Thoracic aorta (tissue), 2 donors: ENCODE measurements around the gene UGT1A3. TPM values are rescaled to one million over a fixed set of nuclear protein-coding genes. Genes with fewer than 3 reads are reported as not detected.

ENCODE experiments used
- ATAC-seq: fragments of 150-250 bp; one replicate; pipeline ENCODE4 v1.8.0; 2017; ENCODE audit warnings: low read depth; ENCODE audit not compliant: insufficient number of reproducible peaks, low FRiP score
- DNase-seq: peaks from one replicate; pipeline ENCODE4 v3.0.0-alpha.2; 2020; ENCODE audit warnings: low spot score
- H3K27ac ChIP-seq, 2 donors: fragments of 200-600 bp; sonication (generic); 1 replicate in 1 of 2; 2 replicates in 1 of 2; pipeline ENCODE4 v1.5.1; 2016; ENCODE audit warnings: mild to moderate bottlenecking in 2 of 2, moderate library complexity in 2 of 2
- H3K27me3 ChIP-seq: fragments of 200-600 bp; sonication (generic); replicated peaks from 2 replicates; pipeline ENCODE4 v1.6.0; 2016; ENCODE audit warnings: mild to moderate bottlenecking; ENCODE audit not compliant: insufficient read depth
- H3K36me3 ChIP-seq: fragments of 200-600 bp; sonication (generic); one replicate; pipeline ENCODE4 v1.5.1; 2016
- H3K4me1 ChIP-seq, 2 donors: fragments of 200-600 bp; sonication (generic); 1 replicate in 1 of 2; 2 replicates in 1 of 2; pipeline versions ENCODE4 v1.5.1 to v1.6.0; 2016; ENCODE audit warnings: low read depth in 2 of 2, mild to moderate bottlenecking in 1 of 2; ENCODE audit not compliant: control insufficient read depth in 1 of 2
- H3K4me3 ChIP-seq: fragments of 200-600 bp; sonication (generic); 2 replicates; pipeline ENCODE4 v1.5.1; 2016; ENCODE audit warnings: mild to moderate bottlenecking
- H3K9me3 ChIP-seq: fragments of 200-600 bp; sonication (generic); 2 replicates; pipeline ENCODE4 v1.5.1; 2016
- CTCF ChIP-seq: fragments of 200-600 bp; sonication (generic); IDR thresholded peaks from one replicate; pipeline ENCODE4 v1.5.1; 2019; ENCODE audit warnings: antibody characterized with exemption
- total RNA-seq, 2 donors: library from RNA; depleted of rRNA; stranded (reverse); fragments of >200 nt; gene quantifications; one replicate each; pipeline versions ENCODE4 v1.1.0 to v1.2.3, GENCODE V29; 2016

UGT1A3 gene
- total RNA-seq, 2 donors from 2014 or later = not detected

GRCh38 chr2:233796254-233796653 lies 67.4 kb downstream of the UGT1A3 start:
- no peak for TF ChIP-seq CTCF

GRCh38 chr2:233798335-233799086 lies 69.7 kb downstream of the UGT1A3 start:
- DNase-seq = no peak

More at GRCh38 chr2:233796254-233796653, 67.4 kb downstream of the UGT1A3 start:
- DNase-seq (no peak), ATAC-seq (no peak)
- Histone ChIP-seq H3K27me3 (no peaks in the 10 kb centered on the region), H3K4me3 (no peak overlapping the region), H3K4me1 (no peaks in the 10 kb centered on the region), H3K27ac (no peak overlapping the region), H3K36me3 (no peaks in the 10 kb centered on the region), H3K9me3 (no peaks in the 10 kb centered on the region)

DNA sequence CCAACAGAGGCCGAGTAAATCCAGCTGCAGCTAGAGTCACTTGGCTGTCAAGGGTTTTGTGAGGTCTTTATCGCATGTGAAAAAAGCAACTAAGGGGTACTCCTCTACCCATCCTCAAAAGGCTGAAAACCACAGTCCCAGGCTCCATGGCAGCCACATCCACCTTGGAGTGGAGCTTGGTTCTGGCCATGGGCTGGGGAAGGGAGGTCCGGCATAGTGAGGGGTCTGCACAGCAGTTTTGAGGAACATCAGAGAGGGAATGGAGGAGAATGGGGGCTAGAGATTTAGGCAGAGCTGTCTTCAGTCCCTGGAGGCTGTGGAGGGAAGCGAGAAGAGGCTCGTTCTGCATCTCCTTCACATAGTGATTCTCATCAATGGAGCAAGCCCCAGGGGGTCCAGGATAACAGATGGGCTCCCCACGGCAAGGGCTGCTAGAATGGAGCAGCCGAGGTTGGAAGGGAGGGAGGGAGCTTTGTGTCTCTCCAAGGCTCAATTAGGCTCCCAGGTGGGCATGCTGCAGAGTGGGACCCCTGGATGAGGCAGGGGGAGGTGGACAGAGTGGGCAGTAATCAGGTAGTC lies 70.3 kb downstream of the UGT1A3 start:
- TF ChIP-seq CTCF = no peak
- Histone ChIP-seq H3K27ac (no peak overlapping the region), H3K36me3 (no peaks in the 10 kb centered on the region), H3K9me3 (no peaks in the 10 kb centered on the region), H3K4me1 (no peaks in the 10 kb centered on the region), H3K4me3 (no peak overlapping the region), H3K27me3 (no peaks in the 10 kb centered on the region)
- DNase-seq (no peak), ATAC-seq (no peak)

More at GRCh38 chr2:233798335-233799086, 69.7 kb downstream of the UGT1A3 start:
- no peaks in the 10 kb centered on the region for H3K27me3 ChIP-seq
- H3K4me3 ChIP-seq = no peak overlapping the region
- no peaks in the 10 kb centered on the region for H3K4me1 ChIP-seq
- ATAC-seq = no peak
- no peak for TF ChIP-seq CTCF
- no peaks in the 10 kb centered on the region for H3K36me3 ChIP-seq
- no peaks in the 10 kb centered on the region for H3K9me3 ChIP-seq
- no peak overlapping the region for H3K27ac ChIP-seq

DNA sequence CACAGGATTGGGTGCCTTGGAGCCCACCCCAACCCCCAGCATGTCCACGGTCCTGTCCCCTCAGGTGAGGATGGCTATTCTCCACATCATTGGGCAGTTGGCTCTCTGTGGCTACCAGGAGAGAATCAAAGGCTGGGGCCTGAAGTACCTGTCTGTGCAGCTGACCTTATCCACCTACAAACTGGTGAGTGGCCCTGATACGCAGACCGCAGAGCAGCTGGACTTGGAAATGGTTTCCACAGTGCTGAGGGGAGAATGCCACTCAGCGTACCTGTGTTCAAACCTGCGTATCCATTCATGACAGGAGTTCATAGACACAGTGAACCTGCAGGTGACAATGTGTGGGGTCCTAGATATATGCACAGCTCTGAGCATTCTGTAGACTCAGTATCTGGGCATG lies 70.9 kb downstream of the UGT1A3 start:
- Histone ChIP-seq H3K4me1 (no peaks in the 10 kb centered on the region), H3K9me3 (no peaks in the 10 kb centered on the region), H3K27ac (no peak overlapping the region), H3K4me3 (no peak overlapping the region), H3K36me3 (no peaks in the 10 kb centered on the region), H3K27me3 (no peaks in the 10 kb centered on the region)
- TF ChIP-seq CTCF = no peak
- ATAC-seq = no peak
- no peak for DNase-seq

GRCh38 chr2:233800208-233800607 lies 71.4 kb downstream of the UGT1A3 start:
- Histone ChIP-seq H3K4me3 (no peak overlapping the region), H3K4me1 (no peaks in the 10 kb centered on the region), H3K27ac (no peak overlapping the region), H3K36me3 (no peaks in the 10 kb centered on the region), H3K27me3 (no peaks in the 10 kb centered on the region), H3K9me3 (no peaks in the 10 kb centered on the region)
- DNase-seq (no peak), ATAC-seq (no peak)
- no peak for TF ChIP-seq CTCF
